HepG2 (cell line): Measurements from ENCODE around the gene GBX1. TPM values are rescaled to one million over a fixed set of nuclear protein-coding genes. Genes with fewer than 3 reads are reported as not detected.

Source experiments
- ATAC-seq: fragments of 200-7000 bp; cut with Tn5 transposase; 3 replicates; pipeline ENCODE4 v1.9.1; 2020; ENCODE audit warnings: mild to moderate bottlenecking, moderate library complexity
- BruUV-seq: library from RNA; stranded (reverse); fragments of 400-500 nt; replicated peaks from 2 replicates; lab custom pipeline; 2021; lab: Mats Ljungman, UMichigan
- CTCF ChIA-PET: fragments of 300-600 bp; formaldehyde crosslinking; extraction: SDS; loops from one replicate; lab custom pipeline; 2021; ENCODE audit warnings: low total read pairs, inconsistent platforms, low intra/inter-chr PET ratio; lab: Yijun Ruan, JAX
- POLR2A ChIA-PET: fragments of 350-600 bp; sonication (Branson Sonifier 250); formaldehyde crosslinking; loops from one replicate; lab custom pipeline; 2020; ENCODE audit warnings: antibody characterized with exemption, inconsistent platforms; lab: Yijun Ruan, JAX
- DNase-seq: peaks from one replicate; pipeline ENCODE4 v3.0.0-alpha.2; 2015; ENCODE audit warnings: low spot score
- FAIRE-seq: peaks from 3 replicates; lab custom pipeline; 2011; peaks lifted over from hg19 to GRCh38; lab: Jason Lieb, UNC
- H2AFZ ChIP-seq: one replicate; pipeline ENCODE4 v1.6.1; 2011; ENCODE audit warnings: low read length, inconsistent platforms
- H3K27ac ChIP-seq: fragments of 300-600 bp; 3 replicates; pipeline ENCODE4 v1.8.0; 2011; ENCODE audit warnings: mixed run types, mild to moderate bottlenecking, mixed read lengths, low read length, inconsistent platforms; ENCODE audit not compliant: insufficient read depth; ENCODE audit errors: extremely low read length
- H3K27me3 ChIP-seq, 2 experiments: fragments of 200-600 bp in 1 of 2; 2 replicates in 1 of 2; 3 replicates in 1 of 2; pipeline versions ENCODE4 v1.6.0 to v1.8.0; 2011; ENCODE audit warnings: low read length in 2 of 2, mild to moderate bottlenecking in 2 of 2, moderate library complexity in 2 of 2, inconsistent platforms in 1 of 2; ENCODE audit not compliant: insufficient read depth in 2 of 2, control insufficient read depth in 1 of 2
- H3K36me3 ChIP-seq, 2 experiments: fragments of 200-600 bp in 1 of 2; replicated peaks in 1 of 2; 2 replicates in 1 of 2; 3 replicates in 1 of 2; pipeline versions ENCODE4 v1.5.1 to v1.8.0; 2011; ENCODE audit warnings: low read length in 2 of 2, inconsistent platforms in 1 of 2; ENCODE audit not compliant: insufficient read depth in 2 of 2, control insufficient read depth in 1 of 2
- H3K4me1 ChIP-seq: 2 replicates; pipeline ENCODE4 v1.5.1; 2012; ENCODE audit warnings: low read length, inconsistent platforms; ENCODE audit not compliant: insufficient read depth
- H3K4me2 ChIP-seq: 2 replicates; pipeline ENCODE4 v1.6.0; 2011; ENCODE audit warnings: low read depth, low read length, inconsistent platforms
- H3K4me3 ChIP-seq, 3 experiments: fragments of 200-600 bp in 1 of 3; sonication (generic), shearing (Covaris generic) in 1 of 3; replicated peaks in 1 of 3; 2 replicates each; pipeline ENCODE4 v1.5.1; 2011 to 2016; ENCODE audit warnings: low read length in 3 of 3, inconsistent platforms in 2 of 3, low read depth in 2 of 3, mild to moderate bottlenecking in 2 of 3, control low read depth in 1 of 3, mixed read lengths in 1 of 3; ENCODE audit not compliant: insufficient read depth in 1 of 3
- H3K79me2 ChIP-seq: one replicate; pipeline ENCODE4 v1.6.1; 2011; ENCODE audit warnings: low read length, inconsistent platforms; ENCODE audit not compliant: insufficient read depth
- H3K9ac ChIP-seq: 2 replicates; pipeline ENCODE4 v1.6.0; 2011; ENCODE audit warnings: mild to moderate bottlenecking, low read depth, low read length, inconsistent platforms; ENCODE audit not compliant: insufficient read depth
- H3K9me3 ChIP-seq: 2 replicates; pipeline ENCODE4 v1.5.1; 2012; ENCODE audit warnings: mild to moderate bottlenecking, low read length
- H4K20me1 ChIP-seq: 2 replicates; pipeline ENCODE4 v1.6.0; 2011; ENCODE audit warnings: inconsistent platforms, mild to moderate bottlenecking, low read length, moderate library complexity; ENCODE audit not compliant: insufficient read depth
- CEBPG ChIP-seq: IDR thresholded peaks from 2 replicates; pipeline ENCODE4 v1.6.1; 2016
- EZH2 ChIP-seq: conservative IDR thresholded peaks from 2 replicates; pipeline ENCODE4 v1.6.1; 2012; ENCODE audit warnings: mild to moderate bottlenecking, low read depth, low read length, moderate library complexity
- HNRNPLL ChIP-seq: fragments of 200-400 bp; formaldehyde crosslinking; IDR thresholded peaks from 2 replicates; pipeline ENCODE4 v1.6.1; 2017; ENCODE audit warnings: mild to moderate bottlenecking, low read depth, low read length; ENCODE audit not compliant: poor library complexity, severe bottlenecking
- NAIF1 ChIP-seq: sonication (generic); formaldehyde crosslinking; IDR thresholded peaks from 2 replicates; pipeline ENCODE4 v1.5.0; 2020; ENCODE audit warnings: mild to moderate bottlenecking, missing genetic modification reagents, borderline replicate concordance
- ONECUT2 ChIP-seq: sonication (generic); formaldehyde crosslinking; IDR thresholded peaks from 2 replicates; pipeline ENCODE4 v1.4.0; 2020; ENCODE audit warnings: missing genetic modification reagents
- RFX5 ChIP-seq: IDR thresholded peaks from 2 replicates; pipeline ENCODE4 v1.6.1; 2011; ENCODE audit warnings: low read depth, low read length, improper control_type of control experiment
- TAF1 ChIP-seq: sonication (generic); formaldehyde crosslinking; IDR thresholded peaks from 2 replicates; pipeline ENCODE4 v1.4.0; 2020; ENCODE audit warnings: missing genetic modification reagents
- ZBTB1 ChIP-seq: sonication (generic); formaldehyde crosslinking; IDR thresholded peaks from 2 replicates; pipeline ENCODE4 v1.4.0; 2020; ENCODE audit warnings: missing genetic modification reagents, borderline replicate concordance
- ZBTB21 ChIP-seq: sonication (generic); formaldehyde crosslinking; IDR thresholded peaks from 2 replicates; pipeline ENCODE4 v1.4.0; 2020; ENCODE audit warnings: missing genetic modification reagents
- ZNF180 ChIP-seq: sonication (generic); formaldehyde crosslinking; IDR thresholded peaks from 2 replicates; pipeline ENCODE4 v1.4.0; 2020; ENCODE audit warnings: low read depth, missing genetic modification reagents, borderline replicate concordance
- WGBS: methylation state at CpG from one replicate; pipeline ENCODE4 v1.1.6; 2017; ENCODE audit warnings: low lambda C conversion rate; 5-methylcytosine and 5-hydroxymethylcytosine counted together
- in situ Hi-C: cut with HindIII; loops from 2 replicates; pipeline ENCODE4 v1.10.0; 2017; ENCODE audit warnings: low pct_unique_long_range_greater_than_20kb; ENCODE audit not compliant: extremely low pct_ligation_motif_present
- intact Hi-C: fragments of 100-400 bp; cut with micrococcal nuclease; formaldehyde crosslinking; loops from one replicate; pipeline ENCODE4 v1.10.0; 2022; ENCODE audit not compliant: unreplicated experiment
- polyA plus RNA-seq, 8 experiments: library from polyadenylated mRNA; depleted of rRNA in 3 of 8; stranded (reverse) in 7 of 8; unstranded in 1 of 8; fragments of >200 nt; fragmentation: Illumina TruSeq in 4 of 8; extraction: Trizol in 4 of 8; gene quantifications; 2 replicates each; pipeline versions ENCODE4 v1.2.1 to v1.2.3, GENCODE V29; 2011 to 2016; ENCODE audit warnings: low read depth in 4 of 8, missing spikeins in 1 of 8, mixed read lengths in 1 of 8; ENCODE audit not compliant: insufficient read depth in 1 of 8
- total RNA-seq, 5 experiments: library from RNA; depleted of rRNA; stranded (reverse); fragments of >200 nt; fragmentation: Illumina TruSeq; extraction: Trizol; gene quantifications; 2 replicates each; pipeline ENCODE4 v1.2.3, GENCODE V29; 2016; ENCODE audit warnings: low read depth in 1 of 5
- TF ChIP-seq, protein P1 (sequence below): sonication (generic); formaldehyde crosslinking; IDR thresholded peaks from 2 replicates; pipeline ENCODE4 v1.4.0; 2020; ENCODE audit warnings: missing genetic modification reagents, low read depth, mild to moderate bottlenecking, borderline replicate concordance
- TF ChIP-seq, protein P2 (sequence below): sonication (generic); formaldehyde crosslinking; IDR thresholded peaks from 2 replicates; pipeline ENCODE4 v1.5.0; 2020; ENCODE audit warnings: mild to moderate bottlenecking, missing genetic modification reagents
- TF ChIP-seq, protein P3 (sequence below): sonication (generic); formaldehyde crosslinking; IDR thresholded peaks from 2 replicates; pipeline ENCODE4 v1.4.0; 2020; ENCODE audit warnings: missing genetic modification reagents; ENCODE audit errors: not compliant biosample characterization

The GBX1 gene
- total and polyA plus RNA-seq, 2 of the 13 experiments (the other 11 are each of a cell fraction or from before 2014, with no cell fraction given), result not detected

DNA sequence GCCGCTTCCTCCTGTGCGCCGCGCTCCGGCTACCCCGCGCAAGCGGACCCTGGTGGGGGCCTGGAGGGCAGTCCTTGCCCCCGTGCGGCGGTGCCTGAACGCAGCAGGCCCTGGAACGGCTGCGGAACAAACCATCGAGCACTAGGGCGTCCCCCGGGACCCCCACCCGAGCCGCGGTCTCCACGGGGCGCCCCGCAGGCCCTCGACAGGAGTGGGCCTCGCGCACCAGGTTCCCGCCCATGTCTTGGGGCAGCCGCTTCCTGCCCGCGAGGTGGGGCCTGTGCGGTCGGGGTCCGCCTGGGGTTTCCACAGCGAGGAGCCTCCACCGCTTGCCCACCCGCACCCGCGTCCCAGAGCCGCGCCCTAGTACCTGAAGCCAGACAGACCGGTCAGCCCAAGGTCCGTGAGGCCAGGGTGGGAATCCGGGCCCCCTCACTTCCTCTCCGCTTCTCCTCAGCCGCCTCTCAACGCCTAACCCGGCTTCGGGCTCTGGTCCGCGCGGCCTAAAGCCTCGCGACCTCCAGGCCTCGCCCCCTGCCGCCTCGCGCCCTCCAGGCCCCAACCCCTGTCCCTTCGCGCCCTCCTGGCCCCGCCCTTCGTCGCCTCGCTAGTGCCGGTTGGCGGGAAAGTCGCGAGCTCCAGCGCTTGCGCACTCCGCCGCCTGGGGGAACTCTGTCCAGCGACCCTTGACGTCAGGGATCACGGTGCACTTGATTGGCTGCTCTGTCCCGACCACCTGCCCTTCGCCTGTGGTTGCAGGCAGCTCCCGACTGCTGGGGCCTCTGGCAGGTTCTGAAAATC lies 7.0 kb upstream of the GBX1 start:
- CTCF ChIA-PET, result no interaction called here
- no peak for ATAC-seq

DNA sequence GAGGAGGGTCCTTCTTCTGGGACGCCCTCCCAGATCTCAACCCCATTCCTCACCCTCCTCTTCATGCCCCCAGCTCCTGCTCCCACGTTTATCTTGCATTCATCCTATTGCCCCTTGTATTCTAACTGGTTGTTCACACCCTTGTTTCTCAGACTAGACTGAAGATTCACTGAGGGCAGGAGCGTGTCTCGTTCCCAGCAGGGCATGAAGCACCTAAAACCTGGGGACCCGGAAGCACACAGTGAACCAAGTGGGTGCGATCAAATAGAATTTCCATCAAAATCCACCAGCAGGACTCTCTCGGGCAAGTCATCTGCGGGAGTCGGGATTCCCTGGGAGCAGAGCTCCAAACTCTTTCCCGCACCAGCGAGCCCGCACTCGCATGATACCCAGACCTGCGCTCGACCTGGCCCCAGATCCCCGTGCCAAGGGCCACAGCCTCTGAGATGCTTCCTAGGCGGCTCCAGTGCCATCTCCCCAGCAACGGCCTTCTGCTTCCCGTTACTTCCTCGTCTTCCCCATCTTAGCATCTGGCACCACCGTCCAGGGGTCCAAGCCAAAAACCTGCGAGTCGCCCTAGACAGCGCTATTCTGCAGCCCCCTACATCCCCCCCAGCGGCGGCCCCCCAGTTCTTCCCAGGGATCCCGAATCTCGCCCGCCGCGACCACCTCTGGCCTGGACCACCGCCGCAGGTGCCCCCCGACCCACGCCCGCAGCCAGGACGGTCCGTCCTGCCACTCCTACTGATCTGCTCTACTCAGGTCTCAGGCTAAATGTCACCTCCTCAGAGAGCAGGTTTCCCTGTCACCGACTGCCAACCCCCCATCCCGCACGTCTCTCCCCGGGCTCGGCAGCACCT lies 6.1 kb upstream of the GBX1 start:
- no TSS peak for BruUV-seq
- in situ Hi-C loops, result no loop called here
- no peak for FAIRE-seq
- TF ChIP-seq, protein P1, sequence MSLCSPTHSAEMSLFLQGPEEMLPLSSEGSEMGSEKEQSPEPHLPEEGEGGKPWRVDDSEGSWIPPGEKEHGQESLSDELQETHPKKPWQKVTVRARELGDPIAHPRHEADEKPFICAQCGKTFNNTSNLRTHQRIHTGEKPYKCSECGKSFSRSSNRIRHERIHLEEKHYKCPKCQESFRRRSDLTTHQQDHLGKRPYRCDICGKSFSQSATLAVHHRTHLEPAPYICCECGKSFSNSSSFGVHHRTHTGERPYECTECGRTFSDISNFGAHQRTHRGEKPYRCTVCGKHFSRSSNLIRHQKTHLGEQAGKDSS (CRISPR knock-in tag), result no peak
- TF ChIP-seq, protein P2, sequence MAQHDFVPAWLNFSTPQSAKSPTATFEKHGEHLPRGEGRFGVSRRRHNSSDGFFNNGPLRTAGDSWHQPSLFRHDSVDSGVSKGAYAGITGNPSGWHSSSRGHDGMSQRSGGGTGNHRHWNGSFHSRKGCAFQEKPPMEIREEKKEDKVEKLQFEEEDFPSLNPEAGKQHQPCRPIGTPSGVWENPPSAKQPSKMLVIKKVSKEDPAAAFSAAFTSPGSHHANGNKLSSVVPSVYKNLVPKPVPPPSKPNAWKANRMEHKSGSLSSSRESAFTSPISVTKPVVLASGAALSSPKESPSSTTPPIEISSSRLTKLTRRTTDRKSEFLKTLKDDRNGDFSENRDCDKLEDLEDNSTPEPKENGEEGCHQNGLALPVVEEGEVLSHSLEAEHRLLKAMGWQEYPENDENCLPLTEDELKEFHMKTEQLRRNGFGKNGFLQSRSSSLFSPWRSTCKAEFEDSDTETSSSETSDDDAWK, result no peak
- TF ChIP-seq ONECUT2 (CRISPR knock-in tag), result no peak
- TF ChIP-seq NAIF1 (CRISPR knock-in tag), result no peak
- no peak for TF ChIP-seq HNRNPLL
- TF ChIP-seq ZBTB21 (CRISPR knock-in tag), result no peak
- TF ChIP-seq EZH2, result no peak
- TF ChIP-seq, protein P3, sequence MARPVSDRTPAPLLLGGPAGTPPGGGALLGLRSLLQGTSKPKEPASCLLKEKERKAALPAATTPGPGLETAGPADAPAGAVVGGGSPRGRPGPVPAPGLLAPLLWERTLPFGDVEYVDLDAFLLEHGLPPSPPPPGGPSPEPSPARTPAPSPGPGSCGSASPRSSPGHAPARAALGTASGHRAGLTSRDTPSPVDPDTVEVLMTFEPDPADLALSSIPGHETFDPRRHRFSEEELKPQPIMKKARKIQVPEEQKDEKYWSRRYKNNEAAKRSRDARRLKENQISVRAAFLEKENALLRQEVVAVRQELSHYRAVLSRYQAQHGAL (CRISPR knock-in tag), result no peak
- no peak for TF ChIP-seq CEBPG (CRISPR knock-in tag)
- TF ChIP-seq TAF1 (CRISPR knock-in tag), result no peak
- TF ChIP-seq ZBTB1 (CRISPR knock-in tag), result no peak

More for the DNA sequence above, 7.0 kb upstream of the GBX1 start:
- H3K9me3 ChIP-seq, result no peaks in the 10 kb centered on the region
- in situ Hi-C loops (no loop called here), intact Hi-C loops (loop anchor here (10.0 kb wide), 1 partner anchor 130 kb away; no protein-coding TSS in a partner anchor)
- H3K36me3 ChIP-seq, result no peaks in the 10 kb centered on the region
- no TSS peak for BruUV-seq
- no peaks in the 10 kb centered on the region for H3K4me1 ChIP-seq
- POLR2A ChIA-PET, result no interaction called here
- no peak overlapping the region for H3K27ac ChIP-seq
- 83% methylated on average over 51 of the region's 77 CpGs for WGBS
- no peaks in the 10 kb centered on the region for H3K79me2 ChIP-seq
- H3K4me2 ChIP-seq, result no peak overlapping the region
- H3K4me3 ChIP-seq, result no peak overlapping the region
- no peak overlapping the region for H3K9ac ChIP-seq
- no peaks in the 10 kb centered on the region for H4K20me1 ChIP-seq
- no peak for FAIRE-seq
- peaks cover 0 to 45% of the 10 kb centered on the region in 2 experiments; a peak in 3 of 5 replicates for H3K27me3 ChIP-seq
- TF ChIP-seq ZNF180 (CRISPR knock-in tag) (no peak), RFX5 (peak; percentile 60; the same call in 1 of the 2 replicates)
- H2AFZ ChIP-seq, result no peak overlapping the region
- no peak for DNase-seq

More for the DNA sequence above, 6.1 kb upstream of the GBX1 start:
- H3K4me3 ChIP-seq, result no peak overlapping the region
- no peaks in the 10 kb centered on the region for H3K9me3 ChIP-seq
- H3K27ac ChIP-seq, result no peak overlapping the region
- ATAC-seq (no peak), DNase-seq (no peak)
- 60% methylated on average over 42 of the region's 43 CpGs for WGBS
- no peak overlapping the region for H3K9ac ChIP-seq
- POLR2A ChIA-PET, result no interaction called here
- intact Hi-C loops, result loop anchor here (10.0 kb wide), 1 partner anchor 131 kb away; no protein-coding TSS in a partner anchor
- H3K36me3 ChIP-seq, result no peaks in the 10 kb centered on the region
- no peaks in the 10 kb centered on the region for H4K20me1 ChIP-seq
- H2AFZ ChIP-seq, result no peak overlapping the region
- CTCF ChIA-PET, result interaction anchor here (2.4 to 2.7 kb wide), 2 partner anchors 49 to 130 kb away, joined by 8 to 67 read pairs; no protein-coding TSS in a partner anchor
- H3K27me3 ChIP-seq, result peaks cover 0 to 45% of the 10 kb centered on the region in 2 experiments; a peak in 4 of 5 replicates
- no peaks in the 10 kb centered on the region for H3K4me1 ChIP-seq
- H3K79me2 ChIP-seq, result no peaks in the 10 kb centered on the region
- H3K4me2 ChIP-seq, result no peak overlapping the region
